ENCODE data around the gene PRTFDC1.

DNA sequence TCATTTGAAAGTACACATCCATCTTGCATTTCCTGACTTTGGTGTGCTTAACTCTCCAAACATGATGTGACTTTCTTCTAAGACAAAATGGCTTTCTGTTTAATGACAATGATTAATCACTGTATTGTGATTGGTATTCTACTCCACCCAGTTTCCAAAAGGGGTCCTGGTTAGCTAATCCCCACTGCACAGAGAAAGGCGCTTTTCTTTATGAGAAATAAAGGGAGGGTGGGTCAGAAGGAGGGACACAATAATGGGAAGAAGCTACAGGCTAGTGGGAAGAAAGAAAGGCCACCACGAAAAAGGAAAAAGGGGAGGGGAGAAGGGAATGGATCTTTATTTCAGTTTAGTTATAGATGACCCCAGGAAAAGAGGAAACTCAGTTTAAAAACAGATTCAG lies 69.2 kb downstream of the PRTFDC1 start:
- TF ChIP-seq, protein P1, sequence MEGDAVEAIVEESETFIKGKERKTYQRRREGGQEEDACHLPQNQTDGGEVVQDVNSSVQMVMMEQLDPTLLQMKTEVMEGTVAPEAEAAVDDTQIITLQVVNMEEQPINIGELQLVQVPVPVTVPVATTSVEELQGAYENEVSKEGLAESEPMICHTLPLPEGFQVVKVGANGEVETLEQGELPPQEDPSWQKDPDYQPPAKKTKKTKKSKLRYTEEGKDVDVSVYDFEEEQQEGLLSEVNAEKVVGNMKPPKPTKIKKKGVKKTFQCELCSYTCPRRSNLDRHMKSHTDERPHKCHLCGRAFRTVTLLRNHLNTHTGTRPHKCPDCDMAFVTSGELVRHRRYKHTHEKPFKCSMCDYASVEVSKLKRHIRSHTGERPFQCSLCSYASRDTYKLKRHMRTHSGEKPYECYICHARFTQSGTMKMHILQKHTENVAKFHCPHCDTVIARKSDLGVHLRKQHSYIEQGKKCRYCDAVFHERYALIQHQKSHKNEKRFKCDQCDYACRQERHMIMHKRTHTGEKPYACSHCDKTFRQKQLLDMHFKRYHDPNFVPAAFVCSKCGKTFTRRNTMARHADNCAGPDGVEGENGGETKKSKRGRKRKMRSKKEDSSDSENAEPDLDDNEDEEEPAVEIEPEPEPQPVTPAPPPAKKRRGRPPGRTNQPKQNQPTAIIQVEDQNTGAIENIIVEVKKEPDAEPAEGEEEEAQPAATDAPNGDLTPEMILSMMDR (conservative IDR thresholded peaks at IDR 0.05 in 1 of 2, IDR thresholded peaks at IDR 0.05 in 1 of 2; ENCODE audit: low read depth in 1 of 2, low read length in 2 of 2): no peak
- no peak for TF ChIP-seq EZH2 (IDR thresholded peaks at IDR 0.05; ENCODE audit: low read length, missing control alignments)
